ENCODE measurements around the gene MCTP1.

DNA sequence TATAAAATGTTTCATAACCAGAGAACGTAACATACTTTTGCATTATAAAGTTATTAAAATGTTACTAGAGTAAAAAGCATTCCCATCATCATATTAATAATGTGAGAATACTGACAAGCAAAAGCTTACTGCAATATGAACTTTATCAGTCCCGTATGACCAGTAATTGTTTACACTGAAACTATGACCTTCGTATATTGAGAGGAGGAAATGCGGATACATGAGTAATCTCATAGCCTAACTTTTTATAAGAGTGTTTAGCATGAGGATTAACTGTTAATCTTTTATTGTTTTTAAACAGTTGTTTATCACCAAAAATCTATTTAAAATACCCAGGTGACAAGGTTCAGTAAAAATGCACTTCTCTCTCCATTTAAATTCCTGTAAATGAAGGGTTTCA is 394.0 kb downstream of the MCTP1 start:
- no peak for TF ChIP-seq FOXP2 (optimal IDR thresholded peaks at IDR 0.05; ENCODE audit: control extremely low read depth, extremely low read length, insufficient read depth)
- TF ChIP-seq EZH2 (IDR thresholded peaks at IDR 0.05): no peak
